Activated naive CD4-positive, alpha-beta T cell treated with anti-CD3 and anti-CD28 coated beads, Interleukin-2, amount 10 ng/mL, durations not matched to agents 7 days and 5 days (primary cell): ENCODE data around the gene GRK4.
"Not testable (repeated sequence)": the region's sequence is repeated elsewhere in the genome, so short reads cannot be mapped to it uniquely, and the experiment has no call there.

Experiments
- CTCF ChIA-PET: fragments of 350-600 bp; sonication (Branson Sonifier 250); formaldehyde crosslinking; loops from one replicate; lab custom pipeline; 2021; ENCODE audit warnings: antibody characterized with exemption; lab: Charles Lee
- DNase-seq: peaks from one replicate; pipeline ENCODE4 v3.0.0-alpha.2; 2020
- H3K27ac Mint-ChIP-seq: one replicate; pipeline ENCODE4 v1.8.0; 2021; ENCODE audit warnings: mild to moderate bottlenecking, moderate library complexity, mixed read lengths
- H3K27me3 Mint-ChIP-seq: one replicate; pipeline ENCODE4 v1.8.0; 2021; ENCODE audit warnings: mild to moderate bottlenecking, mixed read lengths
- H3K36me3 Mint-ChIP-seq: one replicate; pipeline ENCODE4 v1.8.0; 2021; ENCODE audit warnings: mixed read lengths
- H3K4me1 Mint-ChIP-seq: one replicate; pipeline ENCODE4 v1.8.0; 2021; ENCODE audit warnings: mixed read lengths
- H3K4me3 Mint-ChIP-seq: one replicate; pipeline ENCODE4 v1.8.0; 2021; ENCODE audit warnings: mild to moderate bottlenecking, moderate library complexity, mixed read lengths
- H3K9me3 Mint-ChIP-seq: one replicate; pipeline ENCODE4 v1.8.0; 2021; ENCODE audit warnings: mixed read lengths

The GRK4 gene

GRCh38 chr4:2934077-2934812, 29.1 kb upstream of the GRK4 start:
- peak; percentile 68 for DNase-seq
- Mint-ChIP-seq H3K4me3 (peak overlapping the region; percentile 84), H3K4me1 (peaks cover 52% of the 10 kb centered on the region), H3K27me3 (no peaks in the 10 kb centered on the region), H3K36me3 (peaks cover 30% of the 10 kb centered on the region), H3K27ac (peak overlapping the region; percentile 68), H3K9me3 (no peaks in the 10 kb centered on the region)
- CTCF ChIA-PET = interaction anchor here (2.2 kb wide), 1 partner anchor 17 kb away, joined by 11 read pairs; no protein-coding TSS in a partner anchor

DNA sequence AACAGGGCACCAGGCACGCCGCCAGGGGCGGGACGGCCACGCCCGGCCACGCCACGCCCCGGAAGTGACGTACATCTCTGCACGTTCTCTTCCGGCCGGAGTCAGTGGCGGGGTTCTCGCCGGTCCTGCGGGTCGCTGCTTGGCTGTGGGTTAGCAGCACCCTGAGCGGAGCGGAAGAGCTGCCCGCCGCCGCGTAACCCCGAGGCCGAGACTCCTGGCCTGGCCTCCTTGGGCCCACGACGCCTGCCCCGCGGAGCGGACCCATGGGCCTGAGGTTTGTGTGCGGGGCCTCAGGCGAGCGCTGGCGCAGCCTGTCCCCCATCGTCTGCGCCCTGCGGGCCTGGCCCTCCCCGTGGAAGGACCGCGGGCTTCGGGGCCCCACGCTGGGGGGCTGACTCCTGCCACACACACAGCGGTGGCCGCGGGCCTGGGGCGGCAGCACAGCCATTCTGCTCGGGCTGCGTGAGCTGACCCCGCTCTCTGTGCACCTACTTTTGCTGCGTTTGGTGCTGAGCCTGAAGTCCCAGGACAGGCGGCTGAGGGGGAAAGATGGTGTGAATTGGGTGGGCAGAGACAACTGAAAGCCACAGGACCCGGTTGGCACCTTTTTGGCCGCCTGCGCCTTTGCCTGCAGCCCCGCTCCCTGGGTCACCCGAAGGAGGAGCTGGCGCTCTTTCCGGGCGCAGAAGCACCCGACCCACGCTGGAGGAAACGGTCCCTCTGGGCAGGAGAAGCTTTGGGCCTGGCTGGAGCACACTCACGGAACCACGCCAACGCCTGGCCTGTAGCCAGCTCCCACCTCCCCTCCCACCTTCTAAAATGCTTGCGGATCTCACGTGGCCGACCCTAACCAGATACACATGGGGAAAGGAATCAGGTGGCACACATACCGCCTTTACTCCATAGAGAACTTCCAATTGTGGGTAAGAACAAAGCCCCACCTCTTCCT, 28.3 kb upstream of the GRK4 start:
- peak overlapping the region; percentile 84 for H3K4me3 Mint-ChIP-seq
- H3K36me3 Mint-ChIP-seq = peaks cover 32% of the 10 kb centered on the region
- H3K9me3 Mint-ChIP-seq = no peaks in the 10 kb centered on the region
- H3K27me3 Mint-ChIP-seq = no peaks in the 10 kb centered on the region
- peak overlapping the region; percentile 90 for H3K27ac Mint-ChIP-seq
- peaks cover 52% of the 10 kb centered on the region for H3K4me1 Mint-ChIP-seq
- peak; percentile 97 for DNase-seq
- CTCF ChIA-PET = interaction anchor here (0.9 to 2.5 kb wide), 10 partner anchors 10 to 221 kb away, joined by 3 to 24 read pairs (median 6); no protein-coding TSS in a partner anchor

DNA sequence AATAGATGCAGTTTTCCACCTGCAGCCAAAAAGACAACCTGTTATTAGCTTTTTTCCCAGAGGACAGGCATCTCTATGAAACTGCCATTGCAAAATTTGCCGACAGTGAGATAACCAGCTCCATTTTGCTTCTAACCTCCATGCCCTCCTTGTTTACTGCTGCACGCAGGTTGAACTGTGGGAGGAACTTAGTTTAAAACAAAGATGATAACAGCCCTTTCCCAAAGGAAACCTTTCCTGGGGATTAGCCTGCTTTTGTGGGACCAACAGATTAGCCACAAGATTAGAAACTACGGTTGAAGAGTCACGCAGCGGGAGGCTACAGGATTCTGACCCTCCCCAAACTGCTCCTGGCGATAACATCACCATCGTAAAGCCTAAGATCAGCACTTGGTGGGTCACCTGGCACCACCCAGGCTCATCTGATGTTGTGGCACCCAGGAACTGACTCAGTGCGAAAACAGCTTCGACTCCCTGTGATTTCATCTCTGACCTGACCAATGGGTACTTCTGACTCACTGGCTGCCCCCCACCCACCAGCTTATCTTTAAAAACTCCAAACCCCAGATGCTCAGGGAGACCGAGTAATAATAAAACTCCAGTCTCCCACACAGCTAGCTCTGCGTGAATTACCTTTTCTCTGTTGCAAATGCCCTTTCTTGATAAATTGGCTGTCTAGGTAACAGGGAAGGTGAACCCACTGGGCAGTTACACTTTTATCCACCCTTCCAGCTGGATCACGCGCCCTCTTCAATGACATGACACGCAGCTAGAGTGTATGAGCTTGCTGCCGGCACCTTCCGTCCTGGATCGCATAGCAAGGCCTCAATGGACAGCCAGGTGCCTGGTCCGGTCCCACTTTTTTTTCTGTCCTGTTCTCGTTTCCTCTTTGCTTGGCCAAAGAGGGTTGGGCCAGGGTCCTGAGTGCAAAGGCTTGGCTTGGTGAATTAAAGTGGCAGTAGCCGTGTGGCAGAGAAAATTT, 27.3 kb upstream of the GRK4 start:
- CTCF ChIA-PET = interaction anchor here (0.9 to 2.5 kb wide), 10 partner anchors 9 to 222 kb away, joined by 3 to 24 read pairs (median 6); no protein-coding TSS in a partner anchor

GRCh38 chr4:2936773-2937145, 26.6 kb upstream of the GRK4 start:
- no peaks in the 10 kb centered on the region for H3K27me3 Mint-ChIP-seq
- peaks cover 38% of the 10 kb centered on the region for H3K36me3 Mint-ChIP-seq
- peak overlapping the region; percentile 90 for H3K27ac Mint-ChIP-seq
- no peaks in the 10 kb centered on the region for H3K9me3 Mint-ChIP-seq
- CTCF ChIA-PET = interaction anchor here (2.5 kb wide), 1 partner anchor 17 kb away, joined by 24 read pairs; no protein-coding TSS in a partner anchor
- H3K4me1 Mint-ChIP-seq = peaks cover 46% of the 10 kb centered on the region
- no peak for DNase-seq
- H3K4me3 Mint-ChIP-seq = peak overlapping the region; percentile 52

More for the DNA sequence above, 27.3 kb upstream of the GRK4 start:
- H3K27me3 Mint-ChIP-seq = no peaks in the 10 kb centered on the region
- peak; percentile 44 for DNase-seq
- peaks cover 50% of the 10 kb centered on the region for H3K4me1 Mint-ChIP-seq
- peaks cover 37% of the 10 kb centered on the region for H3K36me3 Mint-ChIP-seq
- H3K27ac Mint-ChIP-seq = peak overlapping the region; percentile 90
- peak overlapping the region; percentile 84 for H3K4me3 Mint-ChIP-seq
- no peaks in the 10 kb centered on the region for H3K9me3 Mint-ChIP-seq

DNA sequence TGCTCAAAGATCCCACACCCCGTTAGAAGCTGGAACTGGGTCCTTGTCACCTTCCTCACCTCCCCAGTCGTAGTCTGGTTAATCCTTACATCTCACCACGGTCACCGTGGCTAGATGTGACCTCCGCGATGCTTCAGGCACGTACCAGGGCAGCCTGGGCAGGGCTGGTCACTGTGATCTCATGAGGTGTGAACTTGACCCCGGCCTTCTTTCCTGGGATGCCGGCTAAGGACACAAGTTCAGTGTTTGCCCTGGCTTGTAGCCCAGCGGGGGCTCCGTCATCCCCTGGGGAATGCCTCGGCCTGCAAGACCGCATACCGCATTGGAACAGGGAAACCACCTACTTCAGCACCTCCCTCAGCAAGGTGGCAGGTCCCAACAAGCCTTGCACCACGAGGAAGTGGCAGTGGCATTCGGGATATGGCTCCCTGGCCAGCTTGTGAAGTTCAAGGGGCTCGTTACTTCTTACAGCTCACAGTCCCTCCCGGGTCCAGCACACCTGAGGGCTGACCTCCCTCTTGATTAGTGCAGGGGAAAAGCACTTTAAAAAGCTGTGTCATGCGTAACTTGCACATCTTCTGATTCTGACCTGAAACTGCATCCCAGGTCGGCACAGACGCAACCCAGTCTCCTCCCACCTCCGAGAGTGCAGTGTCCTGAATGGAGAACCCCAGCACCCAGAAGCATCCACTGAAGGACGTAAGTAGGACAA, 26.1 kb upstream of the GRK4 start:
- Mint-ChIP-seq H3K9me3 (no peaks in the 10 kb centered on the region), H3K4me3 (peak overlapping the region; percentile 52), H3K4me1 (peaks cover 41% of the 10 kb centered on the region), H3K27me3 (no peaks in the 10 kb centered on the region), H3K27ac (peak overlapping the region; percentile 90), H3K36me3 (peaks cover 41% of the 10 kb centered on the region)
- DNase-seq = no peak
- CTCF ChIA-PET = interaction anchor here (2.5 kb wide), 1 partner anchor 16 kb away, joined by 24 read pairs; no protein-coding TSS in a partner anchor

DNA sequence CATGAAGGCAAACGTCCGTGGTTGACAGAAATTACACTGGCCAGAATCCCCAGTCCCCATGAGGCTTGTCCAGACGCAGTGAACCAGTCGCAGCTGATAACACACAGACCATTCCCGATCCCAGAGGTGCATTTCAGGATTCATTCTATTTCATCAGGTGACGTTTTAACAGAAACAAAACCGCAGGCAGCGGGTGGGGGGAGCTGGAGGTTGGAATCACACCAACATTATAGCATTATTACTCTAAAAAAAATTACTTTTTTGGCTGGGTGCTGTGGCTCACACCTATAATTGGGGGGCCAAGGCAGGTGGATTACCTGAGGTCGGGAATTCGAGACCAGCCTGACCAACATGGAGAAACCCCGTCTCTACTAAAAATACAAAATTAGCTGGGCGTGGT, 25.4 kb upstream of the GRK4 start:
- Mint-ChIP-seq H3K27ac (peak overlapping the region; percentile 90), H3K4me3 (no peak overlapping the region), H3K4me1 (peaks cover 39% of the 10 kb centered on the region), H3K36me3 (peaks cover 43% of the 10 kb centered on the region), H3K27me3 (no peaks in the 10 kb centered on the region), H3K9me3 (no peaks in the 10 kb centered on the region)
- CTCF ChIA-PET = no interaction called here
- DNase-seq = no peak

GRCh38 chr4:2938411-2938810, 25.0 kb upstream of the GRK4 start:
- H3K9me3 Mint-ChIP-seq, DNase-seq, CTCF ChIA-PET, H3K27me3 Mint-ChIP-seq, H3K4me3 Mint-ChIP-seq, H3K27ac Mint-ChIP-seq: not testable (repeated sequence)
- peaks cover 42% of the 10 kb centered on the region for H3K36me3 Mint-ChIP-seq
- peaks cover 35% of the 10 kb centered on the region for H3K4me1 Mint-ChIP-seq

- no peak overlapping the region for H3K4me3 Mint-ChIP-seq
- peaks cover 45% of the 10 kb centered on the region for H3K36me3 Mint-ChIP-seq
- H3K27me3 Mint-ChIP-seq = no peaks in the 10 kb centered on the region
- H3K27ac Mint-ChIP-seq = peak overlapping the region; percentile 5
- no peak for DNase-seq
- CTCF ChIA-PET = no interaction called here
- H3K4me1 Mint-ChIP-seq = peaks cover 34% of the 10 kb centered on the region
- H3K9me3 Mint-ChIP-seq = no peaks in the 10 kb centered on the region
These were observed 24.5 kb upstream of the GRK4 start for GRCh38 chr4:2938906-2939305.

DNA sequence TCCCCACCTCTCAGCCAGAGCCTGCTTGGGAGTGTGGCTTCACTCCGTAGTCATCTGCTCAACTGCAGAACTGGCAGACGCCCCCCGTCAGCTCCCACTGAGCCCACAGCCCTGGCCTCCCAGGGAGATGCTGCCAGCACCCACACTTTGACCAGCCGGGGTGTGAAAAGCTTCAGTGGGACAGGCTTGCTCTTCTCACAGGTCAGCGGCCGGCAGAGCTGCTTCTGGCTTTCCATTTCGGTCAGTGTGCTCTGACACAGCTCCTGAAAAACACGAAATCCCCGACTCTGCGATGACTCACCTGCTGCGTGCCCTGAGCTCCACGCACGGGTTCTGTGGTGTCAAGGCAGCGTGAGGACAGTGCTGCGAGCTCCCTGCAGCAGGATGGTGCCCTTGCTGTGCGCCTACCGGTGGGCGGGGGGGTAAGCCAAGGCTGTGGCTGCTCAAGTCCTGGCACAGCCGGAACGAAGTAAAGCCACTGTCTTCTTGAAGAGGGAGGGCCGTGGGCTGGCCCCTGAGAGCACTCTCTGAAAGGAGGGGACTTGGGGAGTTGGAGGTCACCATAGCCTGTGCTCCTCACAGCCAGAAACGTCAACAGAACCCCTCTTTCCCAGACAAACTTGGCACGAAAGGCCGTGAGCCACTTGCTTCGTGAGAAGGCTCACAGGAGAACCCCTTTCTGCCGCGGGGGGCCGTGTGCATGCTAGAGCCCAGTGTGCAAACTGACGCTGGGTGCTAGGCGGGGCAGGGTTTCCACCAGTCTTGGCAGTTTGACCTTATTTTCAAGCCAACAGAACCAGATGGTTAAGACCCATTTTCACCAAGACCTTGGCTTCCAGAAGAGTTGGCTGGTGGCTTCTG, 23.8 kb upstream of the GRK4 start:
- H3K9me3 Mint-ChIP-seq = no peaks in the 10 kb centered on the region
- H3K27me3 Mint-ChIP-seq = no peaks in the 10 kb centered on the region
- DNase-seq = no peak
- no peak overlapping the region for H3K27ac Mint-ChIP-seq
- H3K36me3 Mint-ChIP-seq = peaks cover 51% of the 10 kb centered on the region
- CTCF ChIA-PET = no interaction called here
- H3K4me3 Mint-ChIP-seq = no peak overlapping the region
- peaks cover 34% of the 10 kb centered on the region for H3K4me1 Mint-ChIP-seq

DNA sequence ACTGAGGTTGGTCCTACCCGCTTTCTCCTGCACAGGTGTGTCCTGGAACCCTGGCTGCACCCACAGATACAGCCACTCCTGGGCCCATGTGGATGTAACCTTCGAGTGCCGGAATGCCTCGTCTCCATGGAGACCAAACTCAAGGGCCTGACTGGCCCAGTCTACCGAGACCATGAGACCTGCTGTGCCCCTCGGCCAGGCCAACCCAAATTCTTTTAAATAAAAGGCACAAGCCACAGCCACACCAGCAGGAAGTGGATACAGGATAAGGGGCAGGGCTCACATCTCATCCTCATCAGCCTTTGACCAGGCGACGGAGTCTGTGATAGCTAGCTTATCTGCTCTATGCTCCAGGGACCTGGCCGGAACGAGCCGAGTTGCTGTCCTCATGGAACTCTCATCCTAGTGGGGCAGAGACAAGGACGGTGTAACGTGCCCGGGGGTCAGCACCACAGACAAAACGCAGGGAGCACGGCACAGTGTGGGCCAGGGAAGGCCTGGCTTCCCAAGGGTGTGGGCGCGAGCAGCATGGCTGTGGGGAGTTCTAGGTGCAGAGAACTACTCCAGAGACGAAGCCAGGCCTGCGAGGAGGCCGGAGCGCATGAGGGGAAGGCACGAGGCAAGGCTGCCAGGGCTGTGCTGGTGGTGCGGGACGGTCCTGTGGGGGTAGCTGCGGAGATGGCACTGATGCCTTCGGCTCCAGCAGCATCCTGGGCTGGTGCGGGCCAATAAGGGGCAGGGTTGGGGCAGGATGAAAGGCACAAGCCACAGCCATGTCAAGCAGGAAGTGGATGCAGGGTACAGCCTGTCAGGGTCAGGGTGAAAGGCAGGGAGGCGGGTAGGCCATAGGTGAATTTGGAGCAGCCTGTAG, 22.9 kb upstream of the GRK4 start:
- CTCF ChIA-PET = no interaction called here
- no peak for DNase-seq
- H3K4me1 Mint-ChIP-seq = peaks cover 31% of the 10 kb centered on the region
- H3K4me3 Mint-ChIP-seq = no peak overlapping the region
- peaks cover 55% of the 10 kb centered on the region for H3K36me3 Mint-ChIP-seq
- no peaks in the 10 kb centered on the region for H3K27me3 Mint-ChIP-seq
- H3K27ac Mint-ChIP-seq = peak overlapping the region; percentile 72
- no peaks in the 10 kb centered on the region for H3K9me3 Mint-ChIP-seq

GRCh38 chr4:2941138-2942036, 22.0 kb upstream of the GRK4 start:
- Mint-ChIP-seq H3K36me3 (peaks cover 62% of the 10 kb centered on the region), H3K9me3 (no peaks in the 10 kb centered on the region), H3K27ac (no peak overlapping the region), H3K4me1 (peaks cover 23% of the 10 kb centered on the region), H3K4me3 (no peak overlapping the region), H3K27me3 (no peaks in the 10 kb centered on the region)
- CTCF ChIA-PET = no interaction called here
- no peak for DNase-seq
